ENCODE data around the gene TFAP2C.

The TFAP2C gene

GRCh38 chr20:56592817-56593216 lies 36.3 kb upstream of the TFAP2C start:
- Histone ChIP-seq H2AFZ (ENCODE audit: low read depth, low read length) (no peak overlapping the region), H3K4me1 (ENCODE audit: insufficient read depth, low read length) (no peaks in the 10 kb centered on the region), H3K9ac (ENCODE audit: low read depth, low read length) (no peak overlapping the region), H4K20me1 (ENCODE audit: insufficient read depth, low read length) (0 out of 2 replicates have a peak, but pooled peaks cover 2% of the 10 kb centered on the region), H3K9me3 (ENCODE audit: insufficient read depth, low read length, severe bottlenecking) (no peaks in the 10 kb centered on the region), H3K27ac (ENCODE audit: low read length) (no peak overlapping the region), H3K36me3 (ENCODE audit: insufficient read depth, low read length) (no peaks in the 10 kb centered on the region), H3K79me2 (ENCODE audit: insufficient read depth, low read length) (no peaks in the 10 kb centered on the region), H3K4me2 (ENCODE audit: insufficient read depth, low read length) (no peak overlapping the region), H3K27me3 (ENCODE audit: insufficient read depth, low read length, poor library complexity) (no peaks in the 10 kb centered on the region), H3K4me3 (ENCODE audit: low read depth in 1 of 2, low read length in 2 of 2) (no peak overlapping the region)
- ATAC-seq (ENCODE audit: insufficient read depth, low read depth) (no peak), DNase-seq (no peak)
- no peak for TF ChIP-seq EZH2 (IDR thresholded peaks at IDR 0.05; ENCODE audit: borderline replicate concordance, low read depth, low read length, severe bottlenecking)
- TF ChIP-seq CTCF (IDR thresholded peaks at IDR 0.05; ENCODE audit: borderline replicate concordance, extremely low read depth, low read length, poor library complexity, severe bottlenecking), result no peak

GRCh38 chr20:56595746-56596475 lies 33.2 kb upstream of the TFAP2C start:
- DNase-seq (no peak), ATAC-seq (ENCODE audit: insufficient read depth, low read depth) (no peak)
- Histone ChIP-seq H3K27me3 (ENCODE audit: insufficient read depth, low read length, poor library complexity) (no peaks in the 10 kb centered on the region), H2AFZ (ENCODE audit: low read depth, low read length) (no peak overlapping the region), H4K20me1 (ENCODE audit: insufficient read depth, low read length) (0 out of 2 replicates have a peak, but pooled peaks cover 2% of the 10 kb centered on the region), H3K9ac (ENCODE audit: low read depth, low read length) (no peak overlapping the region), H3K4me1 (ENCODE audit: insufficient read depth, low read length) (no peaks in the 10 kb centered on the region), H3K9me3 (ENCODE audit: insufficient read depth, low read length, severe bottlenecking) (no peaks in the 10 kb centered on the region), H3K4me3 (ENCODE audit: low read depth in 1 of 2, low read length in 2 of 2) (no peak overlapping the region), H3K79me2 (ENCODE audit: insufficient read depth, low read length) (no peaks in the 10 kb centered on the region), H3K27ac (ENCODE audit: low read length) (no peak overlapping the region), H3K4me2 (ENCODE audit: insufficient read depth, low read length) (no peak overlapping the region), H3K36me3 (ENCODE audit: insufficient read depth, low read length) (no peaks in the 10 kb centered on the region)
- TF ChIP-seq EZH2 (IDR thresholded peaks at IDR 0.05; ENCODE audit: borderline replicate concordance, low read depth, low read length, severe bottlenecking), result no peak
- no peak for TF ChIP-seq CTCF (IDR thresholded peaks at IDR 0.05; ENCODE audit: borderline replicate concordance, extremely low read depth, low read length, poor library complexity, severe bottlenecking)

- H3K4me3 ChIP-seq (ENCODE audit: low read depth in 1 of 2, low read length in 2 of 2), result no peak overlapping the region
- H3K4me2 ChIP-seq (ENCODE audit: insufficient read depth, low read length), result no peak overlapping the region
- 0 out of 2 replicates have a peak, but pooled peaks cover 1% of the 10 kb centered on the region for H4K20me1 ChIP-seq (ENCODE audit: insufficient read depth, low read length)
- H3K4me1 ChIP-seq (ENCODE audit: insufficient read depth, low read length), result no peaks in the 10 kb centered on the region
- no peaks in the 10 kb centered on the region for H3K27me3 ChIP-seq (ENCODE audit: insufficient read depth, low read length, poor library complexity)
- no peak for TF ChIP-seq EZH2 (IDR thresholded peaks at IDR 0.05; ENCODE audit: borderline replicate concordance, low read depth, low read length, severe bottlenecking)
- no peak for TF ChIP-seq CTCF (IDR thresholded peaks at IDR 0.05; ENCODE audit: borderline replicate concordance, extremely low read depth, low read length, poor library complexity, severe bottlenecking)
- no peak overlapping the region for H2AFZ ChIP-seq (ENCODE audit: low read depth, low read length)
- no peaks in the 10 kb centered on the region for H3K79me2 ChIP-seq (ENCODE audit: insufficient read depth, low read length)
- no peaks in the 10 kb centered on the region for H3K36me3 ChIP-seq (ENCODE audit: insufficient read depth, low read length)
- no peak for ATAC-seq (ENCODE audit: insufficient read depth, low read depth)
- no peak overlapping the region for H3K27ac ChIP-seq (ENCODE audit: low read length)
- no peaks in the 10 kb centered on the region for H3K9me3 ChIP-seq (ENCODE audit: insufficient read depth, low read length, severe bottlenecking)
- no peak for DNase-seq
- no peak overlapping the region for H3K9ac ChIP-seq (ENCODE audit: low read depth, low read length)
Measured at GRCh38 chr20:56601166-56601565, 27.9 kb upstream of the TFAP2C start.

Measured in DND-41 (cell line).